Mucosa of descending colon (tissue), 3 donors: ENCODE results near the gene LURAP1L. TPM values are rescaled to one million over a fixed set of nuclear protein-coding genes. Genes with fewer than 3 reads are reported as not detected.
A peak's percentile ranks its signal among the peaks of the same experiment; 100 is the strongest.

Experiments used
- ATAC-seq: fragments of 200-7000 bp; cut with Tn5 transposase; one replicate; pipeline ENCODE4 v1.9.1; 2020; ENCODE audit warnings: mild to moderate bottlenecking, moderate library complexity
- DNase-seq, 3 donors: peaks; one replicate each; pipeline ENCODE4 v3.0.0-alpha.2; 2020
- H3K36me3 ChIP-seq: fragments of 200-600 bp; one replicate; pipeline ENCODE4 v1.8.0; 2021; ENCODE audit warnings: low read depth, mild to moderate bottlenecking
- H3K4me1 ChIP-seq: fragments of 200-600 bp; one replicate; pipeline ENCODE4 v1.8.0; 2021; ENCODE audit warnings: low read depth, mild to moderate bottlenecking
- H3K4me3 ChIP-seq: fragments of 200-600 bp; one replicate; pipeline ENCODE4 v1.8.0; 2021; ENCODE audit warnings: mild to moderate bottlenecking
- H3K9me3 ChIP-seq: fragments of 200-600 bp; one replicate; pipeline ENCODE4 v1.8.0; 2021; ENCODE audit warnings: mild to moderate bottlenecking
- CTCF ChIP-seq: fragments of 200-600 bp; IDR thresholded peaks from one replicate; pipeline ENCODE4 v1.8.0; 2022; ENCODE audit warnings: antibody characterized with exemption, mild to moderate bottlenecking
- intact Hi-C, 2 donors: fragments of 100-400 bp; cut with DNase I in 1 of 2; cut with micrococcal nuclease in 1 of 2; formaldehyde crosslinking; loops; one replicate each; pipeline versions ENCODE4 v1.11.0 to v1.11.1; 2022; cut with DNase I, micrococcal nuclease
- total RNA-seq, 3 donors: library from RNA; stranded (reverse); fragmentation: NEBNext Ultra II Directional in 2 of 3; extraction: Animal tissue kit (Norgen Biotek cat#: 25700) in 2 of 3; gene quantifications; one replicate each; pipeline versions ENCODE4 v1.2.1 to v1.2.4, GENCODE V29; 2021 to 2023
- donor health status: DM: no; HTN: no; CAD: no; lungs with moderate emphysema.
- donor health status: DM: no; HTN: no; CAD: no.
- donor health status: DM: no; HTN: yes; CAD: no.

LURAP1L gene
- total RNA-seq, 3 donors from 2014 or later: 22.3 to 31.8 (median 31.0) TPM

DNA sequence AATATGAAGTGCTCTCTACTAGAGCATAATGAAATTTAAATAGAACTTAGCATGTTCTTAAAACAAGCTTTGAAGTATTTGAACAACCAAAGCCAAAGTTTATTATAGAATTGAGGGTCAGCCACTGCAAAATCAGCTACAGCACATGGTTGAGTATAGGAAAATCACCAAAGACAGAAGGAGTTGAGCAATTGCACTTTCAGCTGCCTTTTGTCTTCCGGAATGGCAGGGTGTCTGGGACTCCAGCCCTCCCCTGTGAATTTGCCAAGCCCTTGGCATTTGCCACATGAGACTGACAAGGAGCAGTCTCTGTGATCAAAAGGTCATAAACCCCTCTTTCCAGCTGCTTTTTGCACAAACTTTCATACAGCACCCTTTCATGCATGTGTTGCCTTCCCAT lies 8.5 kb upstream of the LURAP1L start:
- no peak for TF ChIP-seq CTCF
- peaks cover 19% of the 10 kb centered on the region for H3K4me1 ChIP-seq
- no peaks in the 10 kb centered on the region for H3K36me3 ChIP-seq
- DNase-seq (no peak), ATAC-seq (peak; percentile 21)
- H3K9me3 ChIP-seq: no peaks in the 10 kb centered on the region
- intact Hi-C loops: no loop called here
- H3K4me3 ChIP-seq: no peak overlapping the region

DNA sequence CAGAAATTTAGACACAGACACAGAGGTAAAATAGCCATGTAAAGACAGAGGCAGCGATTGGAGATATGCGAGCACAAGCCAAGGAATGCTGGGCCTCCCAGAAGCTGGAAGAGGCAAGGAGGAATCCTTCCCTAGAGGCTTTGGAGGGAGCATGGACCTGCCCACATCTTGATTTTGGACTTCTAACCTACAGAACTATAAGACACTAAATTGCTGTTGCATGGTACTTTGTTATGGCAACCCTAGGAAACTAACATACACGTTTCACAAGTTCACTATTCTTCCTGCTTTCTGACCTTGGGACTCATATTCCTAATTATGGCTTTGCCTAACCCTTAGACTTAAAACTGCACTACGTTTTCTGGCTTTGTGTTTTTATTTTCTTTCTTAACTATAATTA lies 4.6 kb upstream of the LURAP1L start:
- no peak for TF ChIP-seq CTCF
- DNase-seq (no peak), ATAC-seq (peak; percentile 86)
- Histone ChIP-seq H3K36me3 (no peaks in the 10 kb centered on the region), H3K4me3 (no peak overlapping the region), H3K4me1 (peaks cover 18% of the 10 kb centered on the region), H3K9me3 (no peaks in the 10 kb centered on the region)
- intact Hi-C loops: no loop called here

DNA sequence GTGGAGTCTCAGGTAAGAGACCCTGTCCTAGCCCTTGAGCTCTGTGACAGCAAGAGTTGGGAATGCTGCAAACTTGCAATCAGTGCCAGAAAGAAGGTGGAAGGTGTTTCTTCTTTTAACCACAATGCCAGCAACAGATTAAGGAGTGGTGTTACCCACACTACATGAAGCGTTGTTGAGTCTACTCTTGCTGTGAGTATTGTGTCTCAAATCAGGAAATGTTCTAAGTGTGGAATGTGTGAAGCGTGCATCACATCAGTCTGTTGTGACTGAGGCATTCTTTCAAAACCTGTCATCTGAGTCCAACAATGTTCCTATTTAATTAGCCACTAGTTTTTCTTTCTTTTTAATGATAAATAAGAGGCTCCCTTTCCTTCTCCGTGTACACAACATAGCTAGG lies 2.9 kb upstream of the LURAP1L start:
- ATAC-seq (no peak), DNase-seq (no peak)
- Histone ChIP-seq H3K4me3 (no peak overlapping the region), H3K36me3 (no peaks in the 10 kb centered on the region), H3K9me3 (no peaks in the 10 kb centered on the region), H3K4me1 (peaks cover 9% of the 10 kb centered on the region)
- TF ChIP-seq CTCF: no peak
- intact Hi-C loops: no loop called here

GRCh38 chr9:12773562-12773961 lies 1.3 kb upstream of the LURAP1L start:
- TF ChIP-seq CTCF: no peak
- Histone ChIP-seq H3K4me1 (peaks cover 9% of the 10 kb centered on the region), H3K4me3 (no peak overlapping the region), H3K9me3 (no peaks in the 10 kb centered on the region), H3K36me3 (no peaks in the 10 kb centered on the region)
- DNase-seq: no peak
- intact Hi-C loops: no loop called here
- ATAC-seq: no peak

DNA sequence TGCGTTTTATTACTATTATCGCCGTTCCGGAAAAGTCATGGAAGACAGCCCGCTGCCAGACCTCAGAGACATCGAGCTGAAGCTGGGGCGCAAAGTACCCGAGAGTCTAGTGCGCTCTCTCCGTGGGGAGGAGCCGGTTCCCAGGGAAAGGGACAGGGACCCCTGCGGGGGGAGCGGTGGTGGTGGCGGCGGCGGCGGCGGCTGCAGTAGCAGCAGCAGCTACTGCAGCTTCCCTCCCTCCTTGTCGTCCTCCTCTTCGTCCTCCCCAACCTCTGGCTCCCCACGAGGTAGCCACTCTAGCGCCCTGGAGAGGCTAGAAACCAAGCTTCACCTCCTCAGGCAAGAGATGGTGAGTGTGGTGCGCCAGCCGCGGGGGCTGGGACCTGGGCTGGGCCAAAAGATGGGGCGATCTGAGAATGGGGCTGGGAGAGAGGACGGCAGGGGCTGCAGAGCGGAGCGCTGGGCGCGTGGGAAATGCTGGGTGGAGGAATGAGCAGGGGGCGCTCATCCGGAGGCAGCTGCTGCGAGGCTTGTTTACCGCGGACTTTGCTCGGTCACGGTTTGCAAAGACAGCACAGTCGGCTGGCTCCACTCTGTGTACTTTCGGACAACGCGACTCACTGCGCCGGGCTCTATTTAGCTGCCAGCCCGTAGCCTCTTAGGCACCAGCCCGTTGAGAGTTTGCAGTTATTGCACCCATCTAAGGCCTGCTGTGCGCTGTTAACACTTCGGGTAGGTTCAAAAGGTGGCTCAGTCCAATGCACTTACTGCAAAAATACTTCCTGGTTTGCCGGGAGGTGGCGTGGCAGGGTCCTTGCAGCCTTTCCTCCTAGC lies 1.1 kb downstream of the LURAP1L start:
- Histone ChIP-seq H3K36me3 (no peaks in the 10 kb centered on the region), H3K4me1 (peaks cover 1% of the 10 kb centered on the region), H3K4me3 (peak overlapping the region; percentile 62), H3K9me3 (no peaks in the 10 kb centered on the region)
- ATAC-seq (peak; percentile 91), DNase-seq (peak; percentile 45 to 78 (median 74))
- peak; percentile 26 for TF ChIP-seq CTCF
- intact Hi-C loops: no loop called here
